HCEC 1CT (cell line): ENCODE results near the gene P4HA1.

Experiments
- DNase-seq: peaks from one replicate; pipeline ENCODE4 v3.0.0-alpha.2; 2017

P4HA1 gene

GRCh38 chr10:73093922-73094850 is 2.5 kb downstream of the P4HA1 start:
- no peak for DNase-seq

GRCh38 chr10:73092830-73093229 is 3.8 kb downstream of the P4HA1 start:
- no peak for DNase-seq

DNA sequence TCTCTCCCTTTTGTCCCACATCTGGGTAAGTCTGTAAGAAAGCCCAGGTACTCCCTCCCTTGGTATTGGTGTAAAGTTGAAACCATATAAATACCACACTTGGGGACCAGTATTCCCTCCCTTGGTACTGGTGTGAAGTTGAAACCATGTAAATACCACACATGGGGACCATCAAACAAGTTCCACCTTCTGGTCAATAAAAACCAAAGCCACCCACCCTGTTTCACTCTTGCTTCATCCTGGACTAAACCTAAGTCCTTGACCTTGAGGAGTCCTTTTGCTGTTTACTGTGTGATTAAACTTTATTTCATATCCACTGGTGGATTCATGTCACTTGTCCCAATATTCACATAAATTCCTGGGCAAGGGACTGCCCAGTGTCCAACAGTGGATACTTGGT is 8.4 kb downstream of the P4HA1 start:
- DNase-seq, result no peak

DNA sequence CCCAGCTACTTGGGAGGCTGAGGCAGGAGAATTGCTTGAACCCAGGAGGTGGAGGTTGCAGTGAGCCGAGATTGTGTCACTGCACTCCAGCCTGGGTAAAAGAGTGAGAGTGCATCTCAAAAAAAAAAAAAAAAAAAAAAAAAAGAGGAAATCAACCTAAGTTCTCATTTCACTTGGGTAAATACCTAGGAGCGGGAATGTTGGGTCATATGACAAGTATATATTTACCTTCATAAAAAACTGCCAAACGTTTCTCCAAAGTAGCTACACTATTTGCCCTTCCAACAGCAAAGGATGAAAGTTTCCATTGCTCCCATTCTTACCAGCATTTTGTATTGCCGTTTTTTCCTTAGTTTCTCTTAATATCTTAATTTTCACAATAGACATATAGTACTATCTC is 9.8 kb downstream of the P4HA1 start:
- no peak for DNase-seq

GRCh38 chr10:73084209-73084608 is 12.5 kb downstream of the P4HA1 start:
- DNase-seq, result no peak

DNA sequence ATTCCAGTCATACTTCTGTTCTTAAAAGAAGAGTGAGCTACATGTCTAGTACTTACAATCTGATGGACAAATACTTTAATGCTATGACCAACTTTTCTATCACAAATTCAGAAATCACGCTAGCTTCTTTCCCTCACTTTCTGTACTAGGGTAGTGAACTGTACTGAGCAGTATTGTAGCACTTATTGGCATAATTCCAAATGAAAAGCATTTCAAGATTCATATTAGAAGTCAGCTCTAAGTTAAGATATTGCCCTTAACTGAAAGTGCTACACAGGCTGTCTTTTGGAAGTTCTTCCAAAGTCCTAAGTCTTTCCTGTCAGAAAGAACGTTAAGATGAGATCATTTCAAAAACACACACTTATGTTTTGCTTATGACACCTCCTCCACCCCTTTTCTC is 13.4 kb downstream of the P4HA1 start:
- no peak for DNase-seq

DNA sequence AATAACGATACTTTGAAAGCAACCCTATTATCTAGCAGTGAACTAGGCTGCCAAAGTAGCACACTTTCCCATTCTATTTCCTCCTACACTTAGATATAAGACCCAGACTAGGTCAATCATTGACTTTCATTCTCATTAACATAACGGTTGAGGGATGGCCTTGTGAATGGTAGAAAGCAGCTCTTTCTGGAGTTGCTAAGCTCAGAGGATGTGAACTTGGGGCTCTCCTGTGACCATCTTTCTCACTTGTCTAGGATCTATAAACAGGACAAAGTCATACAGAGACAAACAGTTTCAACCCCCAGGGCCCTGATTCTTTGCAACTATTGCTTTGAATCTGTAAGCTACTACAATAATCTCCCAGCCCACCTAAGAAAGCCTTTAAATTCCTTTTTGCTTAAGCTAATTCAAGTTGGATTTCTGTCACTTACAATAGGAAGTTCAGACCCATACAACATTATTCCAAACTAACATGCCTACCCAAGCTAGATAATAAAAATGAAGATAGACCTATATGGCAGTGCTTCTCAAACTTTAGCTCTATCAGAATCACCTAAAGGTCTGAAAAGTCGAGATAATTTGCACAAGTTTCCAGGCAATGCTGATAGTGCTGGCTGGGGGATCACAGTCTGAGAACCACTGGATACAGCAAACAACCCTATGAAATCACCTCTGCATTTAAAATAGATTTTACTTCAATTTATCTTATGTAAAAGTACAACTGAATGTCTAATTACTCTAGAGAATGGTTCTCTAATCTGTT is 16.7 kb downstream of the P4HA1 start:
- no peak for DNase-seq

DNA sequence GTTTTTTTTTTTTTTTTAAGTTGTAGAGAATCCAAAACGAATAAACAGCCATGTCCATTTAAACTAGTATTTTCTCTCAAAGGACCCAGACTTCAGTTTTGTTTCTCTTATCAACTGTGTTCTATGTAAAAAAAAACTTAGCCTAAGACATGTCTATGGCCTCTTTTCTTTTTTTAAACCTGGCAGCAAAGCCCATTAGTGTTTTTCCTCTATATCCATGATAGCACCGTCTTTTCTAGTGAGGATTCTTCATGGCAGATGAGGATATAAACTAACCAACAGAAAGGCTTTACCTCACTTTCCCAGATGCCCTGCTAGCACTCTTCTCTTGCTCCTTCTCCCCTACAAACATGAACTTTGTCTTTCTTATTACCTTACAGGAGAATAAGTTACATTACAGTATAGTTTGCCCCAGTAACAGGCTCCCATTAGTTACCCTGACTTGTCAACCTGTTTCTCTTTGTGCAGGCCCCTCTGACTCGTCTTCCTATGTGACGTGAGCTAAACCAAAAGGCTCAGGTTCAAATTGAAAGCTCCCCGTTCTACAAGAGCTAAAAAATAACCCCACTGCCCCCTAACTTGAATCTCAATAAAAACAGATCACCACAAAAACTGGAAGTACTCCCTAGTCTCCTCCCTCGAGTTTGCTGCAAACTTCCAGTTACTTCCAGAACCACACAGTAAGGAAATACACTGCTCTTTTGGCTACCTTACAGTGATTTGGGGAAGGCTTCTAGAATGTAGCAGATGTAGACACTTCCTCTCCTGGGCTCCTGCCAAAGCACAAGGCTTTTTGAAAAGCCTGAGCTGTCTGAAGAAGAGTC is 20.1 kb downstream of the P4HA1 start:
- peak; percentile 66 for DNase-seq

- no peak for DNase-seq
These were observed 20.8 kb downstream of the P4HA1 start for GRCh38 chr10:73075829-73076228.

DNA sequence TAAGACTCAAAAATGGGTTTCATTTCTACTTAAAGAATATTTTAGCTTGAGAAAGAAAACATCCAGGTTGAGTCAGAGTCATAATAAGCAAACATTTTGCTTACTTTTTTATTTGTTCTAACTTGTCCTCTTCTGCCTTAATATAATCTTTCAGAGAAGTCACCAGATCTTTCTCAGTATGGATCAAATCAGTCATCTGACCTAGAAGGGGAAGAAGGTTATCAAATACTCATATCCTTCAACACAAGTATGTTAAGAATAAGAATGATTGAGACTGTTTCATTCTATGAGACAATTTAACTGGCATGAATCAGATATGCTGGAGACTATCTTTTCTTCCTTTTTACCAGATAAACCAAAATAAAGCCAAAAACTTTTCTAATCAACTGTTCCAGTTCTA is 23.0 kb downstream of the P4HA1 start:
- no peak for DNase-seq

DNA sequence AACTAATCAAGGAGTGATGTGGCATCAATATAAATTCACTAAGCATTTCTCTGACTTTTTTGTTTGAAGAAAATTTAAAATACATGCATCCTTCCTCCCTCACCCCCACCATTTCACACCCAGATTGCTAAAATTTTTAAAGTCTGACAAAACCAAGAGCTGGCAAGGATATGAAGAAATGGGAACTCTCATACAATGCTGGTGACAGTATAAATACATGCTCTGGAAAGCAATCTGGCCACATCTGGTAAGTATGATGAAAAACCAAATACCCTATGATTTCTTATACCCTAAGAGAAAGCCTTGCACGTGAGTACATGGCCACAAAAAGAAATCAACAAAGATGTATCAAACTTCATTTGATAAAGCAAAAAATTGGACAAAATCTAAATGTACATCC is 31.2 kb downstream of the P4HA1 start:
- DNase-seq, result no peak

GRCh38 chr10:73061743-73062142 is 34.9 kb downstream of the P4HA1 start:
- DNase-seq, result no peak

DNA sequence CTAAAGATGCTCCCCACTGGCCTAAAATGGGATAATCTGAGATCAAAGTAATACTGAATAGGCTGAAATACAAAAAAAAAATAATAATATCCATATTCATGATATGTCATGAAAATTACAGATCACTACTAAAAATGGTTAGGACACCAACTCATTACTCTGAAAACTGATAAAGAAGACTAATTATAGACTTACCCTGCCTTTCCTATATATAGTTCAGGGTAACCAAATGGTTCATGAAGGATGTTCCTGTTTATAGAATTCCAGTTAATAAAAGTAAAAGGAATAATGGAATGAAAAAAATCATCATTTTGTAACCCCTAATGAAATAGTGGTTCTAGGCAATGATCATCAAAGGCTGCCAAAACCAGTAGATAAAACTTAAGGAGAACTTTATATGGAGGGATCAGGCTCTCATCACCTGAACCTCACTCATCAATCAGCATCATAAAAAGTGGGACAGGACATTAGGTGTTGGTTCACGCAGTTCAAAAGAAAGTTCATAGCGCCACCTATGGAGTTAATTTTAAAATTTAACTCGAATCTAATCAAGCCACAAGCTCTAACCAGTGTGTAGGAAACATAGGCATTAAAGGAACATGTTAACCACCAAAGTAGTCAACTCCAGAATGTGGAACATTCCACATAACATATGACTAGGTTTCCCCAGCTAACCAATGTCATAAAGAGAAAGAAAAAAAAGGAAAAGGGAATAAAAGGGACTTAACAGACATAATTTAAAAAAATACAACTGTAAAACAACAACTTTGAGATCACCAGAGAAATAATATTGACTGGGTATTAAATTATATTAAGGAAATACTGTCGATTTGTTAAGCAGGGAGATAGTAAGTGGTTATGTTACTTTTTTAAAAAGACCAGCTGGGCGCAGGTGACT is 35.7 kb downstream of the P4HA1 start:
- peak; percentile 46 for DNase-seq

- DNase-seq, result no peak
These were observed 36.5 kb downstream of the P4HA1 start for GRCh38 chr10:73060173-73060572.

- DNase-seq, result no peak
These were observed 38.5 kb downstream of the P4HA1 start for GRCh38 chr10:73058057-73058591.

DNA sequence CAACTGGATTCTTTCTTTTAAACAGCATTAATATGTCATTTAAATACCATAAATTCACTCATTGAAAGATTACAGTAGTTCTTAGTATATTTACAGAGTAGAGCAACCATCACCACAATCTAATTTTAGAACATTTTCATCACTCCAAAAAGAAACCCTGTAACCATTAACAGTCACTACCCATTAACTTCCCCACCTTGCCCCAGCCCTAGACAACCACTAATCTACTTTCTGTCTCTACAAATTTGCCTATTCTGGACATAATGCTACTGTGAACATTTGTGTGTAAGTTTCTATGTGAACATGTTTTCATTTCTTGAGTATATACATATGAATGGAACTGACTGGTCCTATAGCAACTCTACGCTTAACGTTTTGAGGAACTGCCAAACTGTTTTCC is 42.4 kb downstream of the P4HA1 start:
- no peak for DNase-seq

GRCh38 chr10:73053275-73053674 is 43.4 kb downstream of the P4HA1 start:
- no peak for DNase-seq

- DNase-seq, result peak; percentile 95
These were observed 52.0 kb downstream of the P4HA1 start for GRCh38 chr10:73044378-73045285.

GRCh38 chr10:73043766-73044377 is 52.8 kb downstream of the P4HA1 start:
- no peak for DNase-seq

- DNase-seq, result no peak
These were observed 53.3 kb downstream of the P4HA1 start for GRCh38 chr10:73043319-73043718.
